GM23248 (cell line): ENCODE results near the gene TRPM2. TPM values are rescaled to one million over a fixed set of nuclear protein-coding genes. Genes with fewer than 3 reads are reported as not detected.
"Not testable (repeated sequence)": the region's sequence is repeated elsewhere in the genome, so short reads cannot be mapped to it uniquely, and the experiment has no call there.

Experiments
- DNase-seq: peaks from one replicate; pipeline ENCODE4 v3.0.0-alpha.2; 2015
- H2AFZ ChIP-seq: fragments of 200-600 bp; sonication (generic); 2 replicates; pipeline ENCODE4 v1.6.1; 2016; ENCODE audit warnings: antibody characterized with exemption
- H3F3A ChIP-seq: fragments of 200-600 bp; sonication (generic); 2 replicates; pipeline ENCODE4 v1.6.1; 2016; ENCODE audit warnings: mild to moderate bottlenecking, antibody characterized with exemption, mixed run types; ENCODE audit not compliant: insufficient read depth
- H3K27ac ChIP-seq: fragments of 200-600 bp; sonication (generic); 2 replicates; pipeline ENCODE4 v1.5.1; 2016; ENCODE audit warnings: mild to moderate bottlenecking
- H3K27me3 ChIP-seq: fragments of 200-600 bp; sonication (generic); replicated peaks from 2 replicates; pipeline ENCODE4 v1.6.1; 2016; ENCODE audit warnings: mild to moderate bottlenecking; ENCODE audit not compliant: insufficient read depth
- H3K36me3 ChIP-seq: fragments of 200-600 bp; sonication (generic); 2 replicates; pipeline ENCODE4 v1.6.1; 2016; ENCODE audit warnings: low read depth, mild to moderate bottlenecking
- H3K4me1 ChIP-seq: fragments of 200-600 bp; sonication (generic); 2 replicates; pipeline ENCODE4 v1.6.1; 2016; ENCODE audit warnings: mild to moderate bottlenecking; ENCODE audit not compliant: insufficient read depth
- H3K4me2 ChIP-seq: fragments of 200-600 bp; sonication (generic); one replicate; pipeline ENCODE4 v1.6.1; 2016; ENCODE audit warnings: mild to moderate bottlenecking; ENCODE audit not compliant: unreplicated experiment
- H3K4me3 ChIP-seq: fragments of 200-600 bp; sonication (generic); 2 replicates; pipeline ENCODE4 v1.5.1; 2016; ENCODE audit warnings: mild to moderate bottlenecking
- H3K79me2 ChIP-seq: fragments of 200-600 bp; sonication (generic); 2 replicates; pipeline ENCODE4 v1.6.1; 2016; ENCODE audit warnings: mild to moderate bottlenecking; ENCODE audit not compliant: insufficient read depth
- H3K9ac ChIP-seq: fragments of 200-600 bp; sonication (generic); 2 replicates; pipeline ENCODE4 v1.6.1; 2016; ENCODE audit warnings: mild to moderate bottlenecking
- H3K9me2 ChIP-seq: fragments of 200-600 bp; sonication (generic); 2 replicates; pipeline ENCODE4 v1.6.1; 2016; ENCODE audit warnings: mixed run types, mild to moderate bottlenecking, moderate library complexity; ENCODE audit not compliant: insufficient read depth
- H3K9me3 ChIP-seq: fragments of 200-600 bp; sonication (generic); one replicate; pipeline ENCODE4 v1.6.1; 2017; ENCODE audit warnings: low read depth
- H4K20me1 ChIP-seq: fragments of 200-600 bp; sonication (generic); 2 replicates; pipeline ENCODE4 v1.6.0; 2016; ENCODE audit not compliant: insufficient read depth
- EZH2 ChIP-seq: fragments of 200-600 bp; sonication (generic); IDR thresholded peaks from 2 replicates; pipeline ENCODE4 v1.6.1; 2018; ENCODE audit warnings: antibody characterized with exemption, mild to moderate bottlenecking; ENCODE audit not compliant: insufficient read depth, poor library complexity, severe bottlenecking
- EZH2phosphoT487 ChIP-seq: fragments of 200-600 bp; sonication (generic); IDR thresholded peaks from 2 replicates; pipeline ENCODE4 v1.6.1; 2018; ENCODE audit warnings: antibody characterized with exemption, moderate library complexity, mild to moderate bottlenecking, low read depth; ENCODE audit not compliant: insufficient read depth
- WGBS, 2 experiments: methylation state at CpG; one replicate each; pipeline ENCODE4 v1.1.6; 2015 to 2017; ENCODE audit warnings: low lambda C conversion rate in 2 of 2, low coverage in 1 of 2; ENCODE audit errors: missing lambda C conversion rate in 2 of 2; 5-methylcytosine and 5-hydroxymethylcytosine counted together
- in situ Hi-C: fragments of 300-500 bp; cut with MboI; formaldehyde crosslinking; loops from 2 replicates; pipeline ENCODE4 v1.15.0; 2020
- polyA plus RNA-seq: library from polyadenylated mRNA; unstranded; fragments of >200 nt; fragmentation: Nextera tagmentation; extraction: Ambion mirVana; gene quantifications from 2 replicates; pipeline ENCODE4 v1.2.1, GENCODE V29; 2016
- total RNA-seq: library from RNA; depleted of rRNA; stranded (reverse); fragments of >200 nt; shearing (Covaris generic); gene quantifications from 2 replicates; pipeline ENCODE4 v1.2.3, GENCODE V29; 2014

Gene TRPM2
- total and polyA plus RNA-seq, 2 experiments from 2014 or later, result 0.22 TPM; not detected in 1

DNA sequence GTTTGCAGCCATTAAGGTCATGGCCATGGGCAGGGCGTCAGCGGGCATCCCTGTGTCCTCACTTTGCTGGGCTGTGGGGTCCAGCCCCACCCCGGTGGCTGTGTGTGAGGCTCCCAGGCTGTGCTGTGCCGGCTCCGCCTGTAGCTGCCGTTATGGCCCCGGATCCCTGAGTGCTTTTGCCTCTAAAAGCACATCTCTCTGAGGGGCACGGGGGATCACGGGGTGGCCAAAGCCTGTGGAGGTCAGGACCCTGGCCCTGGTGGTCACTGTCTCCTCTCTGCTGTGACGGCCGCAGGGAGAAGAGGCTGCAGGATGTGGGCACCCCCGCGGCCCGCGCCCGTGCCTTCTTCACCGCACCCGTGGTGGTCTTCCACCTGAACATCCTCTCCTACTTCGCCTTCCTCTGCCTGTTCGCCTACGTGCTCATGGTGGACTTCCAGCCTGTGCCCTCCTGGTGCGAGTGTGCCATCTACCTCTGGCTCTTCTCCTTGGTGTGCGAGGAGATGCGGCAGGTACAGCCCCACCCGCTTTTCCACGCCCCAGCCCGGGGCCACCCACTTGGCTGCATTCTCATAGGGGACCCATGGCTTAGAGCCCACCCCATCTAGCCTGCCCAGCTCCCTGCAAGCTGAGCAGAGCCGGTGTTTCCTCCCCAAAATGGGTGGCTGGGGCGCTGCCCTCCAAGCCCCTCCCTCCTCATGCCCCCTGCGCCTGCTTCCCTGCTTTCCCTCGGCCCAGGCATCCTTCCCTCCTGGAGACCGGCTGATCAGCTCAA, 48.2 kb downstream of the TRPM2 start:
- no peak for DNase-seq
- no peaks in the 10 kb centered on the region for H3K27me3 ChIP-seq
- no peak overlapping the region for H2AFZ ChIP-seq
- no peaks in the 10 kb centered on the region for H3K9me2 ChIP-seq
- peaks cover 9% of the 10 kb centered on the region; the same call in 1 of the 2 replicates for H3F3A ChIP-seq
- H3K79me2 ChIP-seq, result no peaks in the 10 kb centered on the region
- H3K4me1 ChIP-seq, result no peaks in the 10 kb centered on the region
- in situ Hi-C loops, result no loop called here
- H3K9ac ChIP-seq, result no peak overlapping the region
- H3K4me3 ChIP-seq, result no peak overlapping the region
- no peaks in the 10 kb centered on the region for H4K20me1 ChIP-seq
- no peaks in the 10 kb centered on the region for H3K36me3 ChIP-seq
- no peaks in the 10 kb centered on the region for H3K9me3 ChIP-seq
- H3K27ac ChIP-seq, result no peak overlapping the region
- no peak overlapping the region for H3K4me2 ChIP-seq
- WGBS, 2 experiments, result 65 to 66% methylated on average over 30 to 31 of the region's 32 CpGs
- TF ChIP-seq EZH2phosphoT487 (no peak), EZH2 (no peak)

DNA sequence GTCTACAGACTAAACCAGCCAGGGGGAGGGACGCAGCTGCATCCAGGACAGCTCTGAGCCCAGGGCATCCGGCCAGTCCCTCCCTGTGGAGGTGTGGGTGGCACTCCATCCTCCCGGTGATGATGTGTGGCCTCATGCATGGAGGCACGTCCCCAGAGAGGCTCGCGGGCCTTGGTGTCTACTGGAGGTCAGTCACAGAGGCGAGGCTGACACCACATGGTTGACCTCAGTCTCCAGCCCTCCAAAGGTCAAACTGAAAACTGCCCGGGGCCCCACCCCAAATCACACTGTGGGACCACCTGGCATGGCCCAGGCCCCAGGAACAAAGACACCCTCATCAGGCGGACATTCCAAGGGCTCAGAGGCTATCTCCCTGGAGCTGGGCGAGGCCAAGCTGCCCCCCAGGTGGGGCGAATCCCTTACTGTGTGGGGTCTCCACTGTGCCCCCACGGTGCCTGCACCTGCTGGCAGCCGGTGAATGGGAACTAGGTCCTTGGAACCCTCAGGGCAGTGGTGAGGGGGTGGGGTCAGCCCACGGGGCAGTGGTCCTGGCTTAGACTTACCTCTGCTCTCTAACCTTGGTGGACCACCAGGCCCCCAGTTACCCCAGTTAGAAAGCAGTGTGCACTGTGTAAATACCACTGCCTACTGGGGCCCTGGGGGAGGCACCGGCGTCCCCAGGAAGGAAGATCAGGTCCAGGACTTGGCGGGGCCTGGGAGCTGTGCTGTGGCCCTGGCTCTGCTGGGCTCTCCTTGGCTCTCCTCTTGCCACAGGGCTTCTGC, 49.1 kb downstream of the TRPM2 start:
- Histone ChIP-seq H3K27ac (no peak overlapping the region), H3K36me3 (no peaks in the 10 kb centered on the region), H3K9ac (no peak overlapping the region), H3K9me2 (no peaks in the 10 kb centered on the region), H3K9me3 (no peaks in the 10 kb centered on the region), H3K27me3 (no peaks in the 10 kb centered on the region), H3F3A (peaks cover 9% of the 10 kb centered on the region; the same call in 1 of the 2 replicates), H3K79me2 (no peaks in the 10 kb centered on the region), H3K4me3 (no peak overlapping the region), H3K4me1 (no peaks in the 10 kb centered on the region), H3K4me2 (no peak overlapping the region), H2AFZ (no peak overlapping the region), H4K20me1 (no peaks in the 10 kb centered on the region)
- TF ChIP-seq EZH2, result no peak
- no peak for DNase-seq
- in situ Hi-C loops, result no loop called here
- 39 to 44% methylated on average over 16 to 17 of the region's 17 CpGs for WGBS, 2 experiments

DNA sequence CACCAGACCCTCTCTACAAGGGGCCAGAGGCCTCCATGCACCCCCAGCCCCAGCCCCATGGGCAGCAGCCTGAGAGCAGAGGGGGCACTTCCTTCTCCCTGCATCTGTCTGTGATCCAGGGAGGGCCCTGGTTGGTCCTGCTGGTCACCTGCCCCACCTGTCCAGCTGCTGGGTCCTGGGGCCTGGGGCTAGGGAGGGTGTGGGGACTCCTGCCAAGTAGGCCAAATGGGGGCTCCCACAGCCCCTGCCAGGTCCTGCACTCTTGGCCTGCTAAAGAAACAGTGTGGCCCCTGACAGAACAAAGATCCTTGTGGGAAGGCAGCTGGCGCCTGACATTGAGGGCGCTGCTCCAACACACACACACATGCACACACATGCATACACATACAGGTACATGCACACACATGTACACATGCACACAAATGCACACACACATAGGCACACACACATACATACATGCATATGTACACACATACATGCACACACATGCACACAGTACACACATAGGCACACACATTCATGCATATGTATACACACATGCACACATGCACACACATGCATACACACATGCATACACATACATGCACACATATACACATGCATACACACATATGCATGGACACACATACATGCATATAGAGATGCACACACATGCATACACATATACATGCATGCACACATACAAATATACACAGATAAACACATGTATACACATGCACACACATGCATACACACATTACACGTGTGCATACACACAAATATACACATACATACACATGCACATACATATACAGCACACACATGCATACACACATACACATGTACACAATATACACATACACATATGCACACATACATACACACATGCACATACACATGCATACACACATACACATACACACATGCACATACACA, 49.9 kb downstream of the TRPM2 start:
- Histone ChIP-seq H3K9me2 (no peaks in the 10 kb centered on the region), H3K9ac (no peak overlapping the region), H3K27me3 (no peaks in the 10 kb centered on the region), H3K4me3 (no peak overlapping the region), H3K9me3 (no peaks in the 10 kb centered on the region), H3K4me1 (no peaks in the 10 kb centered on the region), H3K27ac (no peak overlapping the region), H3K36me3 (no peaks in the 10 kb centered on the region), H3K79me2 (no peaks in the 10 kb centered on the region), H3F3A (peaks cover 9% of the 10 kb centered on the region; the same call in 1 of the 2 replicates), H4K20me1 (no peaks in the 10 kb centered on the region), H2AFZ (no peak overlapping the region), H3K4me2 (no peak overlapping the region)
- WGBS, 2 experiments, result 69 to 75% methylated on average over 3 of the region's 3 CpGs
- no peak for DNase-seq
- in situ Hi-C loops, result no loop called here
- TF ChIP-seq EZH2phosphoT487 (no peak), EZH2 (no peak)

DNA sequence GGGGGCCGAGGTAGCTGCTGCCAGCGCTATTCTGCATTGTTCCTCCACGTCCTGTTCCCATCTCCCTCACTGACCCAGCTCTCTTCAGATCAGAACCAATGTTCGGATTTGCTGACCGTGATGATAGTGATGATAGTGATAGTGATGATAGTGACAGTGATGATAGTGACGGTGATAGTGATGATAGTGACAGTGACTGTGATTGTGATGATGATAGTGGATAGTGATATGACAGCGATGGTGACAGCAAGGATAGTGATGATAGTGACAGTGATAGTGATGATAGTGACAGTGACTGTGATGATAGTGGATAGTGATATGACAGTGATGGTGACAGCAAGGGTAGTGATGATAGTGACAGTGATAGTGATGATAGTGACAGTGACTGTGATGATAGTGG, 51.1 kb downstream of the TRPM2 start:
- H3K27ac ChIP-seq, H2AFZ ChIP-seq, H3K4me2 ChIP-seq, H3K9me3 ChIP-seq, H3K27me3 ChIP-seq, DNase-seq, H3F3A ChIP-seq, H3K36me3 ChIP-seq, H3K9me2 ChIP-seq, H4K20me1 ChIP-seq, H3K79me2 ChIP-seq, H3K4me1 ChIP-seq, H3K9ac ChIP-seq, in situ Hi-C loops, H3K4me3 ChIP-seq: not testable (repeated sequence)
- 68 to 69% methylated on average over 7 of the region's 7 CpGs for WGBS, 2 experiments
